Measurements from ENCODE around the gene AKR1B15.

Gene AKR1B15

GRCh38 chr7:134510646-134511045 lies 38.3 kb upstream of the AKR1B15 start:
- H3K4me3 ChIP-seq (ENCODE audit: low read depth, low read length), result no peak overlapping the region
- TF ChIP-seq CTCF (IDR thresholded peaks at IDR 0.05; ENCODE audit: borderline replicate concordance, insufficient read depth, low read depth, low read length), result no peak

- no peak for TF ChIP-seq CTCF (IDR thresholded peaks at IDR 0.05; ENCODE audit: borderline replicate concordance, insufficient read depth, low read depth, low read length)
- H3K4me3 ChIP-seq (ENCODE audit: low read depth, low read length), result no peak overlapping the region
These were observed 36.6 kb upstream of the AKR1B15 start for GRCh38 chr7:134512271-134512670.

GRCh38 chr7:134513169-134513752 lies 35.6 kb upstream of the AKR1B15 start:
- peak; percentile 55 for TF ChIP-seq CTCF (IDR thresholded peaks at IDR 0.05; ENCODE audit: borderline replicate concordance, insufficient read depth, low read depth, low read length)
- no peak overlapping the region for H3K4me3 ChIP-seq (ENCODE audit: low read depth, low read length)

- H3K4me3 ChIP-seq (ENCODE audit: low read depth, low read length), result no peak overlapping the region
- no peak for TF ChIP-seq CTCF (IDR thresholded peaks at IDR 0.05; ENCODE audit: borderline replicate concordance, insufficient read depth, low read depth, low read length)
These were observed 34.8 kb upstream of the AKR1B15 start for GRCh38 chr7:134514106-134514505.

GRCh38 chr7:134514663-134515062 lies 34.2 kb upstream of the AKR1B15 start:
- peak; percentile 63 for TF ChIP-seq CTCF (IDR thresholded peaks at IDR 0.05; ENCODE audit: borderline replicate concordance, insufficient read depth, low read depth, low read length)
- H3K4me3 ChIP-seq (ENCODE audit: low read depth, low read length), result no peak overlapping the region

- H3K4me3 ChIP-seq (ENCODE audit: low read depth, low read length), result no peak overlapping the region
- no peak for TF ChIP-seq CTCF (IDR thresholded peaks at IDR 0.05; ENCODE audit: borderline replicate concordance, insufficient read depth, low read depth, low read length)
These were observed 33.1 kb upstream of the AKR1B15 start for GRCh38 chr7:134515569-134516468.

- H3K4me3 ChIP-seq (ENCODE audit: low read depth, low read length), result no peak overlapping the region
- no peak for TF ChIP-seq CTCF (IDR thresholded peaks at IDR 0.05; ENCODE audit: borderline replicate concordance, insufficient read depth, low read depth, low read length)
These were observed 28.8 kb upstream of the AKR1B15 start for GRCh38 chr7:134520130-134520529.
